Fibroblast of upper back skin (primary cell): Measurements from ENCODE around the gene ANKRD34A.

ENCODE experiments used
- DNase-seq: peaks from one replicate; pipeline ENCODE4 v3.0.0-alpha.2; 2013

ANKRD34A gene

DNA sequence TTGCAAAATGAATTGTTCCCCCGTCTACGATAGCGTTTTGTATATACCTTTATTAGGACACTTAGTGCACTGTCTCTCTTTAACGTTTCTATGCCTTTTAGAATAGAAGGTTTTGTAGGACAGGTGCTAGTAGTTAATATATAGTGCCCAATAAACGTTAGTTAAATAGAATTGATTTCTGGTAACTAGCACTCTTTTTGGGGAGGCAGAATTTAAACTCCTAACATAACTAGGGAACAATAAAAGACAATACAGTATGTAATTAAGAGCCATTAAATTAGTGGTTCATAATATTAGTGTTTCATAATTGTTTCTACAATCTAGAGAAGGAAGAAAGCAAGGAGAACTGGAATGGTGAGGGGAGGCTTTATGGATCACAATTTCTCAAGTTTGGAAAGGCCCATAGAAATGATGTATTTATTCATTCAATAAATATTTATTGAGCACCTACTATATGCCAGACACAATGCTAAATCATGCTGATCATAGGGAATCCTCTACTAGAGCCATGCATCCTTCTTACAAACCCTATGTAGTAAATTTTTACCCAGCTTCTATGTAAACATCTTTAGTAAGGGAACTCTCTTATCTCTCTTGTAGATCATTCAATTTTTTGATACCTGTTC, 857 bp upstream of the ANKRD34A start:
- DNase-seq, result no peak

DNA sequence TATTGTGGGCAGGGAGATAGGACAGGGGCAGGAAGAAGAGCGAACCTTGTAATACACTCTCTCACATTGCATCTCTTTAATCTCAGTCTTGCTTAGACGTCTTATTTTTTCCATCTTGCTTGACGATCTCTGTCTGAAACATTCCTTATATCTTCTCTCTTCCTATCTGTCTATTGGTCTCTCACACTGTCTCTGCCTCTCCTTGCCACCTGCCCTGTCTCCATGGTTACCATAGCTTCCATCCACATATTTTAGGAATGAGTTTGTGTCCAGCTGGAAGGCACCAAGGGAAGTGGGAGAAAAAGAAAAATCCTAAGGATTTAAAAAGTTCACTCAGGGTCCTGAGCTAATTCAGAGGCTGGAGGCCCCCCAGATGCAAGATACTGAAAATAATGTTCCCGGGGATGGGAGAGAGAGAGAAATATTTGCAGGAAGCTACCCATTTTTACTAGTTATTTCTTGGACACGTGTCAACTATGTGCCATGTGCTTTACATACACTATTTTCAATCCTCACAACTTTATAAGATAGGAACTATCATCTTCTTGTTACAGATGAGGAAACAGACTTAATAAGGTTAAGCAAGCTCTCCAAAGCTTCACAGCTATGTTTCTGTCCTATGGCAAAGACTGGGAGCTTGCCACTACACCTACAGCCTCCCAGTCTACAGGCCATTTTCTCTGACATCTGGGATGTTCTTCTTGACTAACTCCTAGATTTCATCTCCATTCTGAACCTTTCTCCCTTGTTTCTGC, 933 bp downstream of the ANKRD34A start:
- peak; percentile 87 for DNase-seq

DNA sequence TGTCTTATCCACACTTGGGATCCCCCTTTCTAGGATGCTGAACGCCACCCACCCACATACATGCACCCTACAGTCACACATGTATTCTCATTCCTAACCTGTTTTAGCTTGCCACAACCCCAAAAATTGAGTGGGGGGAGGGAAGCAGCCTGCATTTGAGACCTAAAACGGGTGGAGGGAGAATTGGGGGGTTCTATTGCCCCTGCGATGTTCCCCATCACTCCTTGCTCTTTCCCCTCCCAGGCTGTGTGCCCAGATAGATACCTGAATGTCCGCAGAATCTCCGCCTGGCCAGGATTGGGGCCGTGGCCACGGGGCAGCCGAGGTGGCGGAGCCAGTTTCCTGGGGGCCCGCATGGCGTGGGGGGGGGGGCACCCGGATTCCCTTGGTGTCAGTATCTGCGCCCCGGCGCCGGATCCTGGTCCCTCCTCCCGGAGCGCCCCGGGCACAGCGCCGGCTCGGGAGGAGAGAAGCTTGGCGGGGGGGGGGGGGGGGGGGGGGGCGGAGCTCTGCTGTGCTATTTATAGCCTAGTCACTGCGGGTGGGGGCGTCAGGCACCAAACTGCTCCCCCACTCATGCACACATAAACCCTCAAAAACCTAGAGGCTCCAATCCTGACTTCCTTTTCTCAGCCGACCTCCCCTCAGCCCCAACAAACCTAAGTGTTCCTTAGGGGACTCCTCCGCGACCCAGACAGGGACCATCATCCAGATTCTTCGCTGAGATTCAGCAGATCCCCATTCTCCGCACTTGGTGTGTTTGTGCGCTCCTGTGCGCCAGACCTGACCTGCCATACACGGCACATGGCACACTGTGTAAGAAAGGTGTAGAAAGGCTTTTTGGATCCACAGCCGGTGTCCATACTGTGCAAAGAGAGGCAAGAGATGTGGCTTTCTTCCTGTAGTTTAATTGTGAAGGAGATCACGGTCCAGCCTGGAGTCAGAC, 1.9 kb downstream of the ANKRD34A start:
- no peak for DNase-seq

DNA sequence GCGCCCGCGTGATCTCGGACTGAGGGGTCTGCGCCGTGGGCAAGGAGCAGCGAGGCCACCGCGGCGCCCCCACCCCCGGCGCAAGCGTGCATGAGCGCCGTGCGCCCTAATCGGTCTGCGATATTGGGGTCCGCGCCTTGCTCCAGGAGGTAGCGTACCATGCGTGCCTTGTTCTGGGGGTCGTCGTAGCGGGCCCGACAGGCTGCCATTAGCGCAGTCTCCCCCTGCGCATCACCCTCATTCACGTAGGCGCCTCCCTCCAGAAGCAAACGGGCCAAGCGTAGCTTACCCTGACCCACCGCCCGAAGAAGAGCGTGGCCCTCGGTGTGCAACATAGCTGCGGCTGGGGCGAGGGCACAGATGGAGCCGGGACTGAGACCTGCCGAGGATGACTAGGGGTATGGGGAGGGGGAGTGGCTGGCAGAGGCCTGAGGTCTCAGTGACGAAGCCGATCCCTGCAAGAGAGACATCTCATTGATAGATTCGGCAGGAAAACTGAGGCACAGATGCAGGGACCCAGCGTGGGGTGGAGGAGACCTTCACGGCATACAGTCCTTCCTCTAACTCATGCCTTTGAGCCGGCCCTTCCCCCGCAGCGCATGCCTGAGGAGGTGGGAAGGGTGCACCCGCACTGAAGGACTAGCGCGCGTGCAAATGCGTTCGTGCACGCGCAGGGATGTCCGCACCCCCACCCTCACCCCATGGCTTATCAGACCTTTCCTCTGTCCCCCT, 2.8 kb downstream of the ANKRD34A start:
- DNase-seq, result no peak

DNA sequence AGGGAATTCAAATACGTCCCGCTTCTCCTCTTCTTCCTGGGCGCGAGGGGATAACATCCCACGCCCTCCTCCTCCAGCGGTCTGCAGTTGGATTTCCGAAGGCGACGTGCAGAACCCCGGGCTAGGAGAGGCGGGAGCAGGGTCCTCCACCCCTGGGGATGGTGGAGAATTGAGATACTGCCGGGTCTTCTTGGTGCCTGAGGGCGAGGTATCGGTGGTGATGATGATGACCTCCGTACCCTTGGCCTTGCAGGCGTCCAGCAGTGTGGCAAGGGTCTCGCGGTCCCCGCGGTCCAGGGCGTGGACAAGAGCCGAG, 3.3 kb downstream of the ANKRD34A start:
- no peak for DNase-seq

DNA sequence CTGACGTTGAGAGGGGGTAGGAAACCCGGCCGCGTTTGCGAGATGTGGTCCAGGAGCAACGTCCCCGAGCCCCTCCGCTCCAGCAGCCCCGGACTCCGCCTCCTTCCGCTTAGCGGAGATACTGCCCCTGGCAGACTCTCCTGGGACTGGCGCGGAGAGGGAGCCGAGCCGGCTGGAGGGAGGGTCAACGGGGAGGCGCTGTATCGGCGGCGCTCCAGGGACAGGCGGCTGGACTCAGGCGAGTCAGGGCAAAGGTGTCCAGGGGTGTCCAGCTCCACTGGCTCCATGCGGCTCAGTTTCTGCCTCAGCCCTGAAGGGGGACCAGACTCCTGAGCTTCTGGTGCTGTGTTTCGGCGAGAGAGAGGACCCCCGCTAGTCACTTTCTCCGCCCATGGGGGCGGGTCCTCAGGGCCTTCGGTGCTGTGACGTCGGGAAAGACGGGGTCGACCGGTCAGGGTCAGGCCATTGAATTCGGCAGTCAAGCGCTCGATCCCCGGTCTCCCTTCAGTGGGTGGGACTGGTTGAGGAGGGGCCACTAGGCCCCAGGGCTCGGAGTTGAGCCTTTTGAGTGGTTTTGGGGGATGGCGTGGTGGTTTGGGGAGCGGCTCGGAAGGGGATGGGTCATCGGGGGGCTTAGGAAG, 3.8 kb downstream of the ANKRD34A start:
- DNase-seq, result peak; percentile 58

DNA sequence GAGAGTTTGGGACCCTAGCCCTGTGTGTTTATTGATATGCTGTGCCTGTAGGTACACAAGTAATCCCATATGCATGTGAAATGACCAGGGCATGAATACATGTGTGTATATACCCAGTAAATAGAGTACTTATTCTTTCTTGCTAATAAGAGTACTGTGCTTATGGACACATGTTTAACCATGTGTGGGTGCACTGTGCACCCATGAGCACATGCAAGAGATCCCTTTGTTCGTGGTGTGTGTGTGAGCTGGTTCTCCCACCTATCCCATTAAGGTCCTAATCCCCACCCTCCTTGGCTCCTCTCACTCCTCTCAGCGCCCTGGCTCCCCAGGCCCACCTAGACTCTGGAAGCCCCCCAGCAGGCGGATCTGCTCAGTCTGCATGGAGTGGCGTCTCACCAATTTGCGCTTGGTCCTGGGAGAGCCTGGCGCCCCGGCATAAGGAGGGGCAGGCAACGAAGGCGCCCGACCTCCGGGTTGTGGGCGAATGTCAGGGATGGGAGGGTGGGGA, 4.4 kb downstream of the ANKRD34A start:
- no peak for DNase-seq

DNA sequence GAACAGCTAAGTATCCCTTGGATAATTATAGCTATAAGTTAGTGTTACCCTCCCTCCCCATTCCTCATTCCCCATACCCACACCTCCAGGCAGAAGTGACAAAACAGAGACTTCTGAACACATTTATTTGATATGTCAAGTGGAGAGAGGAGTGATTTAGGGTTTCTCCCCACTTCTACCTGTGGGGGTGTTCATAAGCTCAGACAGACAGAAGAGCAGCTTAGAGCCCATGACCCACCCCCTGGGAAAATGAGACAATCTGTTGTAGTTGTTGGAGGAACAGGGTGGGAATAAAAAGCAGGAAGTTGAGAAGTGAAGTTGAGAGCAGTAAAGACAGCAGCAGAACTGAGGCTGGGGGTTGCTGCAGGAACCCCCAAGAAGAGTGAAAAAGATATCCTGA, 5.0 kb downstream of the ANKRD34A start:
- no peak for DNase-seq

DNA sequence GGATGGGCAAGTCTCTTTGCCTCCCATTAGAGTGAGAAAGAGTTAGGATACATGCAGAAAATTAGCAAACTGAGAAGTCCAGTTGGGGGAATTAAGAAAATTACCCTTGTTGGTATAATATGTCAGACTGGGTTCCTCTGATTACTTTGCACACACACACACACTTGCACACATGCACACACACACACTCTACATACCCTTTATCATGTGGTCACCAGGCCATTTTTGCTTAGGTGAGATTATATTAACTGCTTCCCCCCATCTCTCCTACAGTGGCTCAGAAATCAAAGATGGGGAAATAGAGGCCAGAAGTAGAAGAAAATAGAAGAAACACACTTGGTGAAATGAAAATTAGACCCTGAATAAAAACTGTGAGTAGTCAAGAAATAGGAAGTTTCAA, 5.6 kb downstream of the ANKRD34A start:
- DNase-seq, result no peak

DNA sequence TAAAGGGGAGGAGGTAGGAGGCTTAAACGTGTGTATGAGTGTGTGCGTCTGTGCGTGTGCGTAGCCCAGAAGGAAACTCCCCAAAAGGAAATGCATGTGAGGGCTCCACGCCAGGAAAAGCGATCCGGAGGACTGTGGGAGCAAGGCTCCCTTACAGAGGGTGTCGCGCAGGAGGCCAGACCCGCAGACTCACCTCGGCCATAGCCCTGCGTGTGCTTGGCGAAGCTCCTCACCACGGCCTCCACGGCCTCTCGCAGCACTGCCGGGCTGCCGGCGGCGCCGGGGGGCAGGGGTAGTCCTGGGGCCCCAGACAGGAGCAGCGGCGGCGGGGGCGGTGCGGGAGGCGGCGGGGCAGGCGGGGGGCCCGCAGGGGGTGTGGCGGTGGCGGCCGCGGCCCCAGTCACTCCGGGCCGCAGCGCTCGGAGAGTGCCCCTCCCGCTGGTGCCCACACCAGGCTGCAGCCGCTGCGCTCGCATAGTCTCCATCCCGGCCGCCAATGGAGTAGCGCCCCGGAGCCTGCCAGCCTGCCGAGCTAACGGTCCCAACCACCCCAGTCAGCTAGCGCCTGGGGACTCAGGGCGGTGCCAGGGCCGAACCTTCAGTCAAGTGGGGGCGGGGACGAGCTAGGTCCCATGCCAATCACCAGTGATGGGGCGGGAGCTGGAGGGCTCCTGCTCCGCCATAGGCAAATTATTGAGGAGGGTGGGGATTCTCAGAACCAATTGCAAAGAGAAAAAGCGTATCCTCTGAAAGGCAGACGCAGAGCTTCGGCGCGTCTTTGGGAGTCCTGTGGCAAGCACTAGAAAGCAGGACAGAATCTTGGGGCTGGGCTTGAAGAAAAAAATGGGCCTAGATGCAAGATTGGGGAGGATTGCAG, 6.7 kb downstream of the ANKRD34A start, which contains the start of gene LIX1L:
Gene LIX1L, minus strand, starts transcription at position 575 of the 877 bp plus-strand sequence. Its CDS starts 90 bp downstream, at position 485.
- peak; percentile 97 for DNase-seq

DNA sequence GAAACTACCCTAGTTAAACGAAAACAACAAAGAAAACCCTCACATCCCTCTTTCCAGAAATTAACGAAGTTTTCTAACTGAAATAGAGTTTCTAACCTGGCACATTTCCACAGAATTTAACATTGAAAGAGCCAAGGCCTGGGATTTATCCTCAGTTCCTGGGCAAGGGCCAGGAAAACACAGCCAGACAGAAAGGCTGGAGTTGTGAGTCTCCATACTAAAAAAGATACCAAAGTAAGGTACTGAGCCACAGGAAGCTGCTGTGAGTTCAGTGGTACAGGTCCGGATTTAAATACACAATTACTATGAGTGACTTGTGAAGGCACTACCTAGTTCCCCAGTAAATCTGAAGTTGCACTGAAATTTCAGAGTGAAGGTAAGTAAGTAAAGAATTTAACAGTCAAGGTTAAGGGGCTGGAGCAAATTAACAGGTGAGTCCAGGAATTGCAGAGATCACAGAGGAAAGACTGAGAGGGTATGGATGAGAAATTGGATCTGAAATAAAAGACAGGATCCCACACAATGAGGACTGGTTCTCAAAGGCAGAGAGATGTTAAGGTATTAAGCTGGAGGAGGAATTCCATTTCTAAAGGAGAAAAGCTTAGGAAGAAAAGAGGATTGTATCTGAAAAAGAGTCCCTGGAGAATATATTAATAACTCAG, 7.5 kb downstream of the ANKRD34A start:
- peak; percentile 55 for DNase-seq

DNA sequence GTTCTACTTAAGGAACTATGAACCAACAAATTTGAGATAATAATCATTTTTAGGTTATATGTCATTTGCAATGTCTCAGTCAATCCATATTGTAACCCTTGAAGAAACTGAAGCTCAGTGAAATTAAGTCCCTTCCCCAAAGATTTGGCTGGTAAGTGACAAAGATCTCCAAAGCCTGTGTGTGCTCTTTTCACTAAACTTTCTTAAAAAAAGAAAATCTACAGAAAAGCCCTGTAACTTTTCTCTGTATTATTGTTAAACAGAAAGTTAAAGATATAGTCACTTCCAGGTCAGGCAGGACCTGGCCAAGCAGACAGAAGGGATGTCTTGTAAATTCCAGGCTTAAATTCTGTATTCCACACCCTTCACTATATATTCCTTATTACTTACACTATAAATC, 8.0 kb downstream of the ANKRD34A start:
- no peak for DNase-seq

DNA sequence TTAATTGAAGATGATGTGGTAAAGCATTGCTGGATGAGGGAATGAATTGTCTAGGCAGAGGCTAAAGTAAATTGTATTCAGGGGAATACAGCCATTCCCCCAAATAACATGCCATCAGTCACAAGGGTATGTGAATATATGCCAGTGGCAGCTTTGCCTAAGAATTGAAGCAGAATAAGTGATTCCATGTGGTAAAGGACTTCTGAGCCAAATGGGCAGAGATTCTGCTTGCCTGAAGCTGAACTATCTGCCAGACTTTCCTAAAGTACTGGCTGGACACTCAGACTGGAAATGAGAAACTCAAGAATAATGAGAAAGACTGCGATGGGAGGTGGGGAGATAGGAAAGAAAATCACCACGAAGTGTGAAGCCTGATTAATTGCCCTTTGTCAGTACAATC, 8.9 kb downstream of the ANKRD34A start:
- DNase-seq, result no peak

DNA sequence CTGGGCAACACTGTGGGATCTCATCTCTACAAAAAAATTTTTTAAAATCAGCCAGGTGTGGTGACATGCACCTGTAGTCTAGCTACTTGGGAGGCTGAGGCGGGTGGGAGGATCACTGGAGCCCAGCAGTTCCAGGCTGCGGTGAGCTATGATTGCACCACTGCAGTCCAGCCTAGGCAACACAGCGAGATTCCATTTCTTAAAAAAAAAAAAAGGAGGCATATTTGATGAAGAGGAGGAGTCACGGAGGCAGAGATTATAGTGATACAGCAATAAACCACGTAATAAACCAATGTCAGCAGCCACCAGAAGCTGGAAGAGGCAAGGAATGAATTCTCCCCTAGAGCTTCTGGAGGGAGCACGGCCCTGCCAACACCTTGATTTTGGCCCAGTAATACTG, 10.5 kb downstream of the ANKRD34A start:
- DNase-seq, result no peak

DNA sequence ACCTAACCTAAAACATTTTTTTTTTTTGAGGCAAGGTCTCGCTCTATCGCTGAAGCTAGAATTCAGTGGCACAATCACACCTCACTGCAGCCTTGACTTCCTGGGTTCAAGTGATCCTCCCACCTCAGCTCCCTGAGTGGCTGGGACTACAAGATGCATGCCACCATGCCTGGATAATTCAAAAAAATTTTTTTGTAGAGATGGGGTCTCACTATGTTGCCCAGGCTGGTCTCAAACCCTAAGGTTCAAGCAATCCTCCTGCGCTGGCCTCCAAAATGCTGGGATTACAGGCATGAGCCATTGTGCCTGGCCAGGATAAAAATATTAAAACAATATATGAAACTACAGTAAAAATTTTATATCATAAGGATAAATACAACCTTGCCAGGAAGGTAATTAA, 11.5 kb downstream of the ANKRD34A start:
- no peak for DNase-seq

DNA sequence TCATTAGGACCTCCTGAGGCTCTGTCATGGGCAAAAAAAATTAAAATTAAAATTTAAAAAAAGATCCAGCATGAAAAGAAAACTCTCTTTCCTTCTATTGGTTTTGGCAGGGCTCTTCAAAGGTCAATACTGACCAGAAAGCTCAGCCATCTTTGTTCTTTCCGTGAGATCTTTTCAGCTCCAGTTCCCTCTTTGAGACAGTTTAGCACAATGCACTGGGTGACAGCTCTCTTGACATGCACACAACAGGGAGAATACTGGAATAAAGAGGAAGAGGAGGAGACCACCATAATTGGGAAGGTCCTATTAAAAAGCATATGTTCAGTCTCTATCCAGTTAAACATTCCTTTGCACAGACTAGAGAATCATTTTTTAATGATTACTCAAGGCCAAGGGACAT, 12.8 kb downstream of the ANKRD34A start:
- DNase-seq, result no peak

DNA sequence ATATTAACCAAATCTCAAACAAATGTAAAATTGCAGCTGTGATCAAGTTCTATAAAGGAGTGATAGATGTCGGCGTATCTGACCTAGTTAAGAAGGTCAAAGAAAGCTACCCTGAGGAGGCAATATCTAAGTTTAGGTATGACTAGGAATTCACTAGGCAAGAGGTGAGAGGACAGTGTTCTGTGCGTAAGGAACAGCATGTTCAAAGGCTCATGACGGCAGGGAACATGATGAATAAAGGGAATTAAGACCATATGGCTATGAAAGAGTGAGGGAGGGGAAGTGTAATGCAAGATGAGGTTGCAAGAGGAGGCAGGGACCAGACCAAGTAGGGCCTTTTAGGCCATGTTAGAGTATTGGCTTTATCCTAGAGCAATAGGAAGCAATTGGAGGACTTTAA, 15.2 kb downstream of the ANKRD34A start:
- peak; percentile 35 for DNase-seq

DNA sequence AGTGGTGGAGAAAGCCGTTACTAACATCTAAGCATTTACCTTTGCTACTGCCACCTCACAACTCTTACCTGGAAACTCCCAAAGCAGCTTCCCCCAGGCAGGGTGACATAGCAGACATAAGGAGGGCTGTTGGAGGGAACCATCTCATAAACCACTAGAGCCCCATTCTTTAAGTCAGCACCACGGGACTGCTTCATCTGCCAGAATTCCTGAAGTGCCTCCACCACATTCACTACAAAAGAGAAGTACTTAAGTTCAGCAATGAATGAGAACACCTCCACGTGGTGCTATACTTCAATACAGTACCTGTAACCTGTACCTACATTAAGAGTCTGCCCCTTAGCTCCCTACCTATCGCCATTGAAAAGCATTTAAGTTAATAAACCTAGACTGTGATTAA, 16.8 kb downstream of the ANKRD34A start:
- no peak for DNase-seq

DNA sequence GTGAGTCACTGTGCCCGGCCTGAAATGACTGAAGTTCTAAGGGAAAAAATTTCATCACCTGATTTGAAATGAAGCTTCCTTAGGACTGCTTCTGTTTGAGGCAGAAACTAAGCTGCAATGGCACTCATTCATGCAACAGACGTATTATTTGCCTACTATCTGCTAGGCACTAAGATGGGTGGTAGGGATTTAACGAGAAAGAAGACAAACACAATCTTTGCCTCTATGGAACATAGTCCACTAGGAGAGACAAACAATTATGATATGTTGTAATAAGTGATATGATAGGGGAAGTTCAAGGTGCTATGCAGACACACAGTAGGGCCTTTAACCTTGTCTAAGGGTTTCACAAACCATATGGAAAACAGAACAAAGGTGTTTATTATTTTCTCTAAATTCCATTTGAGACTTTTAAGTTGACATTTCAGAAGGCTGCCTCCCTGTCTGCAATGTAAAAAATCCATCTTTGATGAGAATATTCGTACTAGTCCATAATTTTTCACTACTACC, 17.8 kb downstream of the ANKRD34A start:
- no peak for DNase-seq

DNA sequence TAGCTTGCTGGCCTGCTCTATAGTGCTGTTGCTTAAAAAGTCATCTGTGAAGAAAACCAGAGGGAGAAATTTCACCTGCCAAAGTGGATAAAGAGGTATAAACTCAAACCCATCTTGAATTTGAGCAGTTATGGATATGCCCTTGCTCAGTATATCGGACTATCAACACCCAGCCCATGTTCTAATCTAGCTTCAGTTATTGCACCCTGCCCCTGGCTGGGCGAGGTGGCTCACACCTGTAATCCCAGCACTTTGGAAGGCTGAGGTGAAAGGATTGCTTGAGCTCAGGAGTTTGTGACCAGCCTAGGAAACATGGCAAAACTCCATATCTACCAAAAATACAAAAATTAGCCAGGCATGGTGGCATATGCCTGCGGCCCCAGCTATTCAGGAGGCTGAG, 19.8 kb downstream of the ANKRD34A start:
- DNase-seq, result no peak
